ENCODE data around the gene LRMDA.

The LRMDA gene

GRCh38 chr10:76297358-76297757 lies 865.9 kb downstream of the LRMDA start:
- Histone ChIP-seq H3K9me3 (ENCODE audit: control insufficient read depth, low read length) (no peaks in the 10 kb centered on the region), H3K4me3 (ENCODE audit: low read depth, low read length) (no peak overlapping the region), H3K9ac (no peak overlapping the region), H2AFZ (no peak overlapping the region), H3K4me2 (ENCODE audit: low read length) (no peak overlapping the region), H3K27ac (no peak overlapping the region), H3K79me2 (no peaks in the 10 kb centered on the region), H3K36me3 (ENCODE audit: control insufficient read depth, insufficient read depth, low read length) (no peaks in the 10 kb centered on the region), H3K4me1 (no peaks in the 10 kb centered on the region), H3K27me3 (ENCODE audit: control insufficient read depth, insufficient read depth, low read length) (no peaks in the 10 kb centered on the region)
- no peak for TF ChIP-seq CTCF (IDR thresholded peaks at IDR 0.05)

GRCh38 chr10:76297780-76298281 lies 866.4 kb downstream of the LRMDA start:
- no peak overlapping the region for H3K4me2 ChIP-seq (ENCODE audit: low read length)
- H3K36me3 ChIP-seq (ENCODE audit: control insufficient read depth, insufficient read depth, low read length) = no peaks in the 10 kb centered on the region
- TF ChIP-seq CTCF (IDR thresholded peaks at IDR 0.05) = no peak
- no peak overlapping the region for H3K4me3 ChIP-seq (ENCODE audit: low read depth, low read length)
- no peaks in the 10 kb centered on the region for H3K9me3 ChIP-seq (ENCODE audit: control insufficient read depth, low read length)
- no peak overlapping the region for H3K27ac ChIP-seq
- H2AFZ ChIP-seq = no peak overlapping the region
- H3K79me2 ChIP-seq = no peaks in the 10 kb centered on the region
- no peak overlapping the region for H3K9ac ChIP-seq
- no peaks in the 10 kb centered on the region for H3K4me1 ChIP-seq
- no peaks in the 10 kb centered on the region for H3K27me3 ChIP-seq (ENCODE audit: control insufficient read depth, insufficient read depth, low read length)

GRCh38 chr10:76298329-76298728 lies 866.9 kb downstream of the LRMDA start:
- no peak overlapping the region for H3K4me3 ChIP-seq (ENCODE audit: low read depth, low read length)
- H3K9me3 ChIP-seq (ENCODE audit: control insufficient read depth, low read length) = no peaks in the 10 kb centered on the region
- no peaks in the 10 kb centered on the region for H3K4me1 ChIP-seq
- H3K27ac ChIP-seq = no peak overlapping the region
- H3K27me3 ChIP-seq (ENCODE audit: control insufficient read depth, insufficient read depth, low read length) = no peaks in the 10 kb centered on the region
- no peak overlapping the region for H3K4me2 ChIP-seq (ENCODE audit: low read length)
- H2AFZ ChIP-seq = no peak overlapping the region
- H3K9ac ChIP-seq = no peak overlapping the region
- no peak for TF ChIP-seq CTCF (IDR thresholded peaks at IDR 0.05)
- no peaks in the 10 kb centered on the region for H3K36me3 ChIP-seq (ENCODE audit: control insufficient read depth, insufficient read depth, low read length)
- no peaks in the 10 kb centered on the region for H3K79me2 ChIP-seq

- Histone ChIP-seq H3K79me2 (no peaks in the 10 kb centered on the region), H3K36me3 (ENCODE audit: control insufficient read depth, insufficient read depth, low read length) (no peaks in the 10 kb centered on the region), H3K9me3 (ENCODE audit: control insufficient read depth, low read length) (no peaks in the 10 kb centered on the region), H2AFZ (no peak overlapping the region), H3K27me3 (ENCODE audit: control insufficient read depth, insufficient read depth, low read length) (no peaks in the 10 kb centered on the region), H3K9ac (no peak overlapping the region), H3K27ac (no peak overlapping the region), H3K4me2 (ENCODE audit: low read length) (no peak overlapping the region), H3K4me1 (no peaks in the 10 kb centered on the region), H3K4me3 (ENCODE audit: low read depth, low read length) (no peak overlapping the region)
- no peak for TF ChIP-seq CTCF (IDR thresholded peaks at IDR 0.05)
These were observed 868.1 kb downstream of the LRMDA start for GRCh38 chr10:76299501-76299900.

GRCh38 chr10:76301211-76301610 lies 869.8 kb downstream of the LRMDA start:
- Histone ChIP-seq H3K27me3 (ENCODE audit: control insufficient read depth, insufficient read depth, low read length) (no peaks in the 10 kb centered on the region), H3K4me1 (no peaks in the 10 kb centered on the region), H3K36me3 (ENCODE audit: control insufficient read depth, insufficient read depth, low read length) (no peaks in the 10 kb centered on the region), H3K27ac (no peak overlapping the region), H3K9ac (no peak overlapping the region), H3K9me3 (ENCODE audit: control insufficient read depth, low read length) (no peaks in the 10 kb centered on the region), H3K79me2 (no peaks in the 10 kb centered on the region), H3K4me3 (ENCODE audit: low read depth, low read length) (no peak overlapping the region), H3K4me2 (ENCODE audit: low read length) (no peak overlapping the region), H2AFZ (no peak overlapping the region)
- TF ChIP-seq CTCF (IDR thresholded peaks at IDR 0.05) = no peak

Data from parathyroid adenoma (tissue), 2 donors.